Activated CD4-positive, CD25-positive, alpha-beta regulatory T cell treated with anti-CD3 and anti-CD28 coated beads, Interleukin-2, amount 50 U/mL, for 72 hours (primary cell): ENCODE data around the gene IL12RB1.

Experiments
- DNase-seq: peaks from one replicate; pipeline ENCODE4 v3.0.0; 2021

The IL12RB1 gene

GRCh38 chr19:18086590-18087138 lies at the start of gene IL12RB1:
Gene IL12RB1, minus strand, starts transcription at chr19:18086934. Its CDS starts 111 bp downstream, at chr19:18086823.
- DNase-seq: peak; percentile 51

GRCh38 chr19:18135712-18136584 lies 49.2 kb upstream of the IL12RB1 start:
- no peak for DNase-seq

- no peak for DNase-seq
Measured at GRCh38 chr19:18131841-18132596, 45.3 kb upstream of the IL12RB1 start.

GRCh38 chr19:18130523-18131242 lies 43.9 kb upstream of the IL12RB1 start:
- no peak for DNase-seq

- no peak for DNase-seq
Measured at GRCh38 chr19:18128805-18129204, 42.1 kb upstream of the IL12RB1 start.

- no peak for DNase-seq
Measured at GRCh38 chr19:18128044-18128443, 41.3 kb upstream of the IL12RB1 start.

GRCh38 chr19:18126097-18126496 lies 39.4 kb upstream of the IL12RB1 start:
- DNase-seq: no peak

GRCh38 chr19:18123819-18124218 lies 37.1 kb upstream of the IL12RB1 start:
- no peak for DNase-seq

- DNase-seq: no peak
Measured at GRCh38 chr19:18122860-18123795, 36.4 kb upstream of the IL12RB1 start.

GRCh38 chr19:18122424-18122823 lies 35.7 kb upstream of the IL12RB1 start:
- DNase-seq: no peak

GRCh38 chr19:18121166-18121565 lies 34.4 kb upstream of the IL12RB1 start:
- DNase-seq: no peak

- DNase-seq: no peak
Measured at GRCh38 chr19:18120127-18120526, 33.4 kb upstream of the IL12RB1 start.

GRCh38 chr19:18119717-18120105 lies 33.0 kb upstream of the IL12RB1 start:
- DNase-seq: peak; percentile 46

- peak; percentile 47 for DNase-seq
Measured at GRCh38 chr19:18119013-18119716, 32.4 kb upstream of the IL12RB1 start.

GRCh38 chr19:18118420-18119012 lies 31.8 kb upstream of the IL12RB1 start:
- no peak for DNase-seq

GRCh38 chr19:18117692-18118378 lies 31.1 kb upstream of the IL12RB1 start:
- peak; percentile 97 for DNase-seq

GRCh38 chr19:18117364-18117691 lies 30.6 kb upstream of the IL12RB1 start:
- no peak for DNase-seq

GRCh38 chr19:18114483-18114882 lies 27.7 kb upstream of the IL12RB1 start:
- DNase-seq: no peak

- DNase-seq: no peak
Measured at GRCh38 chr19:18113827-18114226, 27.1 kb upstream of the IL12RB1 start.

GRCh38 chr19:18112989-18113478 lies 26.3 kb upstream of the IL12RB1 start:
- peak; percentile 74 for DNase-seq
